Measurements from ENCODE around the gene CD74.
A peak's percentile ranks its signal among the peaks of the same experiment; 100 is the strongest.

The CD74 gene

GRCh38 chr5:150364004-150364403 lies 48.7 kb downstream of the CD74 start:
- DNase-seq (ENCODE audit: low spot score), result no peak

DNA sequence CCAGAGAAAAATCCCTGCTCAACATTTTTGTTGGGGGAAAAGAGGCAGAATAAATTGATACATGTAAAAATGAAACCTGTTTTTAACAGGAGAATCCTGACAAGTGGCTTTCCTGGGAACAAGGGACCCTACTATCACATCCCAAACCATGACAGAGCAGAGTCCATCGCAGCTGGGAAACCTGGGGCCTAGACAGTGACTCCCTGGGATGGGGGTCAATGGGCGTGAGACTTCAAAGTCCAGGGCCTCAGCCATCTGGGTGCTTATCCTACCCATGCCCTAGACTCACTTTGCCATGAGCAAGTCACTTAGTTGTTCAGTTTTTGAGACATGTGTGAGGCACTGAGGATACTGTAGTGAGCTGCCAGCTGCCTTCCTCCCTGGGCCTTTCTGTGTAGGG lies 49.5 kb downstream of the CD74 start:
- DNase-seq (ENCODE audit: low spot score), result no peak

- no peak for DNase-seq (ENCODE audit: low spot score)
These were observed 51.4 kb downstream of the CD74 start for GRCh38 chr5:150361301-150361700.

- no peak for DNase-seq (ENCODE audit: low spot score)
These were observed 54.2 kb downstream of the CD74 start for GRCh38 chr5:150358261-150359095.

- peak; percentile 95 for DNase-seq (ENCODE audit: low spot score)
These were observed 55.1 kb downstream of the CD74 start, which contains the start of gene TCOF1 for GRCh38 chr5:150357326-150358260. Gene TCOF1 (plus strand): TSS chr5:150357697. CDS start chr5:150357747, 50 bp downstream.

- DNase-seq (ENCODE audit: low spot score), result no peak
These were observed 56.0 kb downstream of the CD74 start for GRCh38 chr5:150356575-150357294.

- DNase-seq (ENCODE audit: low spot score), result no peak
These were observed 56.9 kb downstream of the CD74 start for GRCh38 chr5:150355791-150356190.

GRCh38 chr5:150353032-150353675 lies 59.6 kb downstream of the CD74 start:
- DNase-seq (ENCODE audit: low spot score), result no peak

GRCh38 chr5:150352244-150353031 lies 60.3 kb downstream of the CD74 start:
- no peak for DNase-seq (ENCODE audit: low spot score)
